ELF-1 (cell line): ENCODE results near the gene HMGCS2.
"Not testable (repeated sequence)": the region's sequence is repeated elsewhere in the genome, so short reads cannot be mapped to it uniquely, and the experiment has no call there.

Experiments
- DNase-seq: peaks from one replicate; pipeline ENCODE4 v3.0.0-alpha.2; 2016; ENCODE audit warnings: low read depth, low spot score

The HMGCS2 gene

GRCh38 chr1:119731741-119732430 lies 36.8 kb downstream of the HMGCS2 start:
- peak; percentile 25 for DNase-seq

- DNase-seq = no peak
Measured at GRCh38 chr1:119731060-119731459, 37.6 kb downstream of the HMGCS2 start.

GRCh38 chr1:119729044-119729443 lies 39.7 kb downstream of the HMGCS2 start:
- no peak for DNase-seq

- DNase-seq = no peak
Measured at GRCh38 chr1:119727991-119728390, 40.7 kb downstream of the HMGCS2 start.

GRCh38 chr1:119725626-119726025 lies 43.1 kb downstream of the HMGCS2 start:
- DNase-seq = no peak

- no peak for DNase-seq
Measured at GRCh38 chr1:119724611-119725218, 44.0 kb downstream of the HMGCS2 start.

GRCh38 chr1:119721896-119722295 lies 46.8 kb downstream of the HMGCS2 start:
- no peak for DNase-seq

GRCh38 chr1:119720866-119721440 lies 47.8 kb downstream of the HMGCS2 start:
- no peak for DNase-seq

- DNase-seq = no peak
Measured at GRCh38 chr1:119718972-119719371, 49.7 kb downstream of the HMGCS2 start.

- no peak for DNase-seq
Measured at GRCh38 chr1:119718409-119718808, 50.3 kb downstream of the HMGCS2 start.

GRCh38 chr1:119715542-119715941 lies 53.2 kb downstream of the HMGCS2 start:
- DNase-seq = peak; percentile 59

- peak; percentile 50 for DNase-seq
Measured at GRCh38 chr1:119714583-119714982, 54.1 kb downstream of the HMGCS2 start.

- peak; percentile 68 for DNase-seq
Measured at GRCh38 chr1:119713749-119714456, 54.8 kb downstream of the HMGCS2 start.

GRCh38 chr1:119713039-119713748 lies 55.5 kb downstream of the HMGCS2 start:
- DNase-seq = peak; percentile 57

- DNase-seq = peak; percentile 89
Measured at GRCh38 chr1:119712342-119713038, 56.2 kb downstream of the HMGCS2 start.

GRCh38 chr1:119711804-119712341 lies 56.8 kb downstream of the HMGCS2 start, which contains the start of gene PHGDH:
Gene PHGDH (plus strand): TSS chr1:119711934. CDS start chr1:119712023, 89 bp downstream.
- DNase-seq = peak; percentile 91

GRCh38 chr1:119711356-119711803 lies 57.3 kb downstream of the HMGCS2 start:
- not testable (repeated sequence) for DNase-seq

GRCh38 chr1:119706599-119706998 lies 62.1 kb downstream of the HMGCS2 start:
- not testable (repeated sequence) for DNase-seq

- no peak for DNase-seq
Measured at GRCh38 chr1:119703666-119704450, 64.8 kb downstream of the HMGCS2 start.

- DNase-seq = no peak
Measured at GRCh38 chr1:119702384-119702783, 66.3 kb downstream of the HMGCS2 start.
